NCI-H2171 (cell line): ENCODE data around the gene TRRAP.
"Not testable (repeated sequence)": the region's sequence is repeated elsewhere in the genome, so short reads cannot be mapped to it uniquely, and the experiment has no call there.

ENCODE experiments used
- DNase-seq: peaks from one replicate; lab custom pipeline; 2025; lab: John Stamatoyannopoulos, UW

The TRRAP gene

GRCh38 chr7:98866765-98867164 lies 11.6 kb upstream of the TRRAP start:
- DNase-seq = no peak

- DNase-seq = no peak
Observed at GRCh38 chr7:98868450-98868849, 9.9 kb upstream of the TRRAP start.

- DNase-seq = no peak
Observed at GRCh38 chr7:98869027-98869596, 9.2 kb upstream of the TRRAP start.

GRCh38 chr7:98869597-98870120 lies 8.7 kb upstream of the TRRAP start, which contains the start of gene TMEM130:
TSS of gene TMEM130 (minus strand) at chr7:98870014. CDS start at chr7:98869861, 153 bp downstream.
- DNase-seq = no peak

- DNase-seq = peak; percentile 98
Observed at GRCh38 chr7:98870121-98870651, 8.1 kb upstream of the TRRAP start.

- DNase-seq = no peak
Observed at GRCh38 chr7:98870807-98871491, 7.4 kb upstream of the TRRAP start.

GRCh38 chr7:98872328-98872924 lies 5.9 kb upstream of the TRRAP start:
- DNase-seq = no peak

GRCh38 chr7:98873610-98874009 lies 4.7 kb upstream of the TRRAP start:
- DNase-seq = not testable (repeated sequence)

- no peak for DNase-seq
Observed at GRCh38 chr7:98874942-98875341, 3.4 kb upstream of the TRRAP start.

GRCh38 chr7:98875501-98875900 lies 2.8 kb upstream of the TRRAP start:
- DNase-seq = no peak

GRCh38 chr7:98877146-98877545 lies 1.2 kb upstream of the TRRAP start:
- no peak for DNase-seq

GRCh38 chr7:98877692-98878364 lies 504 bp upstream of the TRRAP start:
- no peak for DNase-seq

GRCh38 chr7:98879198-98879978 lies 1.1 kb downstream of the TRRAP start:
- DNase-seq = no peak

GRCh38 chr7:98879979-98880315 lies 1.6 kb downstream of the TRRAP start:
- DNase-seq = no peak

GRCh38 chr7:98880485-98880884 lies 2.2 kb downstream of the TRRAP start:
- no peak for DNase-seq

- DNase-seq = no peak
Observed at GRCh38 chr7:98881561-98882315, 3.4 kb downstream of the TRRAP start.

GRCh38 chr7:98884416-98884815 lies 6.1 kb downstream of the TRRAP start:
- no peak for DNase-seq

GRCh38 chr7:98887038-98887437 lies 8.7 kb downstream of the TRRAP start:
- DNase-seq = no peak

- no peak for DNase-seq
Observed at GRCh38 chr7:98892609-98893008, 14.3 kb downstream of the TRRAP start.

- DNase-seq = no peak
Observed at GRCh38 chr7:98899816-98900215, 21.5 kb downstream of the TRRAP start.

- no peak for DNase-seq
Observed at GRCh38 chr7:98900815-98901214, 22.5 kb downstream of the TRRAP start.
